H9 (cell line): ENCODE measurements around the gene APBA2. TPM values are rescaled to one million over a fixed set of nuclear protein-coding genes. Genes with fewer than 3 reads are reported as not detected.

Source experiments
- DNase-seq: peaks from one replicate; pipeline ENCODE4 v3.0.0-alpha.2; 2017
- H2AFZ ChIP-seq: one replicate; pipeline ENCODE4 v1.6.1; 2013; ENCODE audit warnings: mild to moderate bottlenecking, low read length, control low read depth, moderate library complexity
- H2AK5ac ChIP-seq: 2 replicates; pipeline ENCODE4 v1.6.1; 2013; ENCODE audit warnings: low read length, control low read depth, mixed read lengths; ENCODE audit not compliant: insufficient read length
- H2BK120ac ChIP-seq: one replicate; pipeline ENCODE4 v1.6.1; 2013; ENCODE audit warnings: low read depth, mild to moderate bottlenecking, low read length, control low read depth, inconsistent platforms; ENCODE audit not compliant: poor library complexity, severe bottlenecking
- H2BK12ac ChIP-seq: 2 replicates; pipeline ENCODE4 v1.6.1; 2013; ENCODE audit warnings: low read length, control low read depth, mixed read lengths, low read depth; ENCODE audit not compliant: insufficient read length
- H2BK15ac ChIP-seq: 2 replicates; pipeline ENCODE4 v1.6.1; 2013; ENCODE audit warnings: low read depth, low read length, control low read depth
- H2BK20ac ChIP-seq: one replicate; pipeline ENCODE4 v1.6.1; 2013; ENCODE audit warnings: low read depth, mild to moderate bottlenecking, low read length, control low read depth, inconsistent platforms; ENCODE audit not compliant: poor library complexity, severe bottlenecking
- H2BK5ac ChIP-seq: 2 replicates; pipeline ENCODE4 v1.6.1; 2013; ENCODE audit warnings: low read length, control low read depth, mixed read lengths; ENCODE audit not compliant: insufficient read length
- H3K14ac ChIP-seq: 2 replicates; pipeline ENCODE4 v1.6.1; 2013; ENCODE audit warnings: low read length, control low read depth; ENCODE audit not compliant: insufficient read depth
- H3K18ac ChIP-seq: 2 replicates; pipeline ENCODE4 v1.6.1; 2013; ENCODE audit warnings: low read depth, mild to moderate bottlenecking, mixed read lengths, low read length, control low read depth; ENCODE audit not compliant: insufficient read length
- H3K23ac ChIP-seq: 2 replicates; pipeline ENCODE4 v1.6.1; 2013; ENCODE audit warnings: low read length, control low read depth, mixed read lengths, low read depth; ENCODE audit not compliant: insufficient read length
- H3K23me2 ChIP-seq: 2 replicates; pipeline ENCODE4 v1.6.1; 2013; ENCODE audit warnings: low read depth, mild to moderate bottlenecking, mixed read lengths, low read length, control low read depth; ENCODE audit not compliant: insufficient read length, poor library complexity, severe bottlenecking
- H3K27ac ChIP-seq: 2 replicates; pipeline ENCODE4 v1.5.1; 2013; ENCODE audit warnings: low read length, control low read depth, mixed read lengths, low read depth; ENCODE audit not compliant: insufficient read length
- H3K27me3 ChIP-seq: 2 replicates; pipeline ENCODE4 v1.6.1; 2013; ENCODE audit warnings: low read length, control low read depth, inconsistent platforms; ENCODE audit not compliant: insufficient read depth
- H3K4ac ChIP-seq: 2 replicates; pipeline ENCODE4 v1.6.1; 2013; ENCODE audit warnings: low read depth, mild to moderate bottlenecking, control low read depth, inconsistent platforms, low read length, moderate library complexity
- H3K4me1 ChIP-seq: 2 replicates; pipeline ENCODE4 v1.6.1; 2013; ENCODE audit warnings: low read length, control low read depth, inconsistent platforms; ENCODE audit not compliant: insufficient read depth
- H3K4me2 ChIP-seq: 2 replicates; pipeline ENCODE4 v1.6.1; 2013; ENCODE audit warnings: low read length, control low read depth, mixed read lengths; ENCODE audit not compliant: insufficient read length, insufficient read depth
- H3K56ac ChIP-seq: 2 replicates; pipeline ENCODE4 v1.6.1; 2013; ENCODE audit warnings: low read depth, mild to moderate bottlenecking, mixed read lengths, low read length, control low read depth; ENCODE audit not compliant: insufficient read length
- H3K79me1 ChIP-seq: 2 replicates; pipeline ENCODE4 v1.6.1; 2013; ENCODE audit warnings: low read depth, mild to moderate bottlenecking, moderate library complexity, low read length, control low read depth, inconsistent platforms; ENCODE audit not compliant: insufficient read depth, poor library complexity, severe bottlenecking
- H3K79me2 ChIP-seq: 2 replicates; pipeline ENCODE4 v1.6.1; 2013; ENCODE audit warnings: low read length, control low read depth, inconsistent platforms; ENCODE audit not compliant: insufficient read depth
- H3K9ac ChIP-seq: 2 replicates; pipeline ENCODE4 v1.6.1; 2013; ENCODE audit warnings: low read length, control low read depth, mixed read lengths; ENCODE audit not compliant: insufficient read length; ENCODE audit errors: extremely low read depth
- H3K9me3 ChIP-seq: one replicate; pipeline ENCODE4 v1.6.1; 2013; ENCODE audit warnings: low read depth, low read length, inconsistent platforms; ENCODE audit not compliant: control insufficient read depth
- H3T11ph ChIP-seq: one replicate; pipeline ENCODE4 v1.6.1; 2013; ENCODE audit warnings: mild to moderate bottlenecking, low read length, control low read depth, inconsistent platforms
- H4K20me1 ChIP-seq: one replicate; pipeline ENCODE4 v1.6.1; 2013; ENCODE audit not compliant: control insufficient read depth, insufficient read length, insufficient read depth
- H4K5ac ChIP-seq: 2 replicates; pipeline ENCODE4 v1.6.1; 2013; ENCODE audit warnings: low read depth, mild to moderate bottlenecking, mixed read lengths, low read length, control low read depth; ENCODE audit not compliant: insufficient read length
- H4K8ac ChIP-seq: replicated peaks from 2 replicates; pipeline ENCODE4 v1.6.1; 2013; ENCODE audit warnings: low read length, control low read depth, mixed read lengths, low read depth; ENCODE audit not compliant: insufficient read length
- H4K91ac ChIP-seq: 2 replicates; pipeline ENCODE4 v1.6.1; 2013; ENCODE audit warnings: low read depth, mild to moderate bottlenecking, moderate library complexity, mixed read lengths, low read length, control low read depth; ENCODE audit not compliant: insufficient read length
- H3K27ac Mint-ChIP-seq, 3 experiments: 2 replicates in 2 of 3; 3 replicates in 1 of 3; pipeline ENCODE4 v1.8.0; 2020 to 2021; ENCODE audit warnings: mixed read lengths in 3 of 3, mild to moderate bottlenecking in 1 of 3, moderate library complexity in 1 of 3
- H3K27me3 Mint-ChIP-seq: 2 replicates; pipeline ENCODE4 v1.8.0; 2021; ENCODE audit warnings: low read depth, mild to moderate bottlenecking, moderate library complexity, mixed read lengths
- H3K36me3 Mint-ChIP-seq, 3 experiments: 2 replicates in 2 of 3; 3 replicates in 1 of 3; pipeline ENCODE4 v1.8.0; 2020 to 2021; ENCODE audit warnings: low read depth in 3 of 3, mixed read lengths in 3 of 3; ENCODE audit not compliant: insufficient read depth in 1 of 3
- H3K4me1 Mint-ChIP-seq, 2 experiments: 2 replicates each; pipeline ENCODE4 v1.8.0; 2020; ENCODE audit warnings: mixed read lengths in 2 of 2
- H3K4me3 Mint-ChIP-seq, 2 experiments: 2 replicates in 1 of 2; 3 replicates in 1 of 2; pipeline ENCODE4 v1.8.0; 2020 to 2021; ENCODE audit warnings: mild to moderate bottlenecking in 2 of 2, mixed read lengths in 2 of 2, moderate library complexity in 1 of 2
- H3K9me3 Mint-ChIP-seq, 2 experiments: 2 replicates in 1 of 2; 3 replicates in 1 of 2; pipeline ENCODE4 v1.8.0; 2020; ENCODE audit warnings: mild to moderate bottlenecking in 2 of 2, mixed read lengths in 2 of 2, moderate library complexity in 1 of 2
- WGBS: extraction: QIAGEN DNeasy Blood & Tissue Kit; methylation state at CpG from one replicate; pipeline ENCODE4 v1.1.7; 2013; ENCODE audit warnings: missing lambda C conversion rate, low lambda C conversion rate, mixed read lengths; ENCODE audit not compliant: insufficient read length; ENCODE audit errors: extremely low coverage; 5-methylcytosine and 5-hydroxymethylcytosine counted together
- total RNA-seq: library from RNA; stranded (reverse); gene quantifications from 2 replicates; pipeline ENCODE4 v1.2.1, GENCODE V29; 2021
- TF ChIP-seq, protein P1 (sequence below): fragments of 200-600 bp; sonication (generic); conservative IDR thresholded peaks from 3 replicates; pipeline ENCODE4 v1.8.0; 2021; ENCODE audit warnings: antibody characterized with exemption, mild to moderate bottlenecking

The APBA2 gene
- total RNA-seq, 1 experiment from 2014 or later: 14.3 TPM

DNA sequence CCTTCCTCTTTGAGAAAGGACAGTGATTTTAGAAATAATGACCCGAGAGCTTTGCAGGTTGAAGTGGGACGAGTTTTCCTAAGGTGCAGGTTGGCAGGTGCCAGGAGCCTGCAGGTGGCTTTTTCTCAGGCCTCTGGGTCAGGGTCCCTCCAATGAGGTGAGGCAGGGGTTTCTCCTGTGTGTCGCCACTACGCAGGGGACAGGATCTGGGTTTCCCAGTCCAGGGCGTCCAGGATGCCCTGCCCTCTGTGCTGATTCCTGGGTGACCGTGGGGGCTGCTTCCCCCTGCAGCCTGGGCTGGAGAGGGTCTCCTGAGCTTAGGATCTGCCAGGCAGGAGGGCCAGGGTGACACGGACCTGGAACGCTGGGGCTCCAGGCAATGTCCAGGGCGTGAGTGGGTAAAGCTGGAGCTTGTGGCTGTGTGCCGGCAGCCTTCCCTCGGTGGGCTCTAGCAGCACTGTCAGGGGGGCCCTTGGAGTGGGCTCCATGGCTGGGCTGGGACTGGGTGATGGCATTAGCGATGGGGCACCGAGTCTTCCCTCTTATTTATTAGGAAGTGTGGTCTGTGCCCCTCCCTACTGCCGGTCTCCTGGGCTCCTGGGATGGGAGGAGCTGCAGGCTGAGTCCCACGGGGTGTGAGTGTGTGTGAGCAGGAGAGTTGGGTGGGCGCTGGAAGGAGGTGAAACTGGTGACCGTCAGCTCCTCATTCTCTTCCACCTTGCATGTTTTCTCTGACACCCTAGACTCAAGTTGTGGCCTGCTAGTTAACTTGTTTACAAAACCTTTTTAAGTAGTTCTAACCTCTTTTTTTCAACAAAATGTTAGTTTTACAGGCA is 1.8 kb downstream of the APBA2 start:
- Histone ChIP-seq H3K9ac (no peak overlapping the region), H3K79me1 (no peaks in the 10 kb centered on the region), H3K18ac (no peak overlapping the region), H3K23me2 (peaks cover 8% of the 10 kb centered on the region), H4K5ac (no peak overlapping the region), H4K91ac (no peak overlapping the region), H3K27me3 (peaks cover 6% of the 10 kb centered on the region; the same call in 1 of the 2 replicates), H3K4me1 (no peaks in the 10 kb centered on the region), H3K56ac (no peak overlapping the region), H2BK5ac (no peak overlapping the region), H3K4ac (no peak overlapping the region), H2BK120ac (no peak overlapping the region), H3K23ac (no peak overlapping the region), H3K4me2 (peak overlapping the region; percentile 60), H3K79me2 (no peaks in the 10 kb centered on the region; the same call in 1 of the 2 replicates), H2BK20ac (no peak overlapping the region), H2BK12ac (no peak overlapping the region), H3K27ac (no peak overlapping the region), H2AFZ (no peak overlapping the region), H3K14ac (no peak overlapping the region), H4K8ac (no peak overlapping the region), H2BK15ac (no peak overlapping the region), H2AK5ac (no peak overlapping the region), H3K9me3 (no peaks in the 10 kb centered on the region), H4K20me1 (no peaks in the 10 kb centered on the region), H3T11ph (no peak overlapping the region)
- peak overlapping the region; percentile 58 to 79 for H3K4me3 Mint-ChIP-seq
- no CpG with 5 or more reads among the region's 17 CpGs for WGBS
- DNase-seq: no peak
- TF ChIP-seq, protein P1, sequence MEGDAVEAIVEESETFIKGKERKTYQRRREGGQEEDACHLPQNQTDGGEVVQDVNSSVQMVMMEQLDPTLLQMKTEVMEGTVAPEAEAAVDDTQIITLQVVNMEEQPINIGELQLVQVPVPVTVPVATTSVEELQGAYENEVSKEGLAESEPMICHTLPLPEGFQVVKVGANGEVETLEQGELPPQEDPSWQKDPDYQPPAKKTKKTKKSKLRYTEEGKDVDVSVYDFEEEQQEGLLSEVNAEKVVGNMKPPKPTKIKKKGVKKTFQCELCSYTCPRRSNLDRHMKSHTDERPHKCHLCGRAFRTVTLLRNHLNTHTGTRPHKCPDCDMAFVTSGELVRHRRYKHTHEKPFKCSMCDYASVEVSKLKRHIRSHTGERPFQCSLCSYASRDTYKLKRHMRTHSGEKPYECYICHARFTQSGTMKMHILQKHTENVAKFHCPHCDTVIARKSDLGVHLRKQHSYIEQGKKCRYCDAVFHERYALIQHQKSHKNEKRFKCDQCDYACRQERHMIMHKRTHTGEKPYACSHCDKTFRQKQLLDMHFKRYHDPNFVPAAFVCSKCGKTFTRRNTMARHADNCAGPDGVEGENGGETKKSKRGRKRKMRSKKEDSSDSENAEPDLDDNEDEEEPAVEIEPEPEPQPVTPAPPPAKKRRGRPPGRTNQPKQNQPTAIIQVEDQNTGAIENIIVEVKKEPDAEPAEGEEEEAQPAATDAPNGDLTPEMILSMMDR: no peak
- no peaks in the 10 kb centered on the region; a peak in 1 of 5 replicates for H3K9me3 Mint-ChIP-seq
- H3K27ac Mint-ChIP-seq: no peak overlapping the region
- peaks cover 57% of the 10 kb centered on the region for H3K27me3 Mint-ChIP-seq
- peaks cover 13 to 31% of the 10 kb centered on the region in 2 experiments for H3K4me1 Mint-ChIP-seq
- H3K36me3 Mint-ChIP-seq: no peaks in the 10 kb centered on the region
